GM12878 (cell line): ENCODE measurements around the gene MPRIP. TPM values are rescaled to one million over a fixed set of nuclear protein-coding genes. Genes with fewer than 3 reads are reported as not detected.

ENCODE experiments used
- ATAC-seq: fragments of 200-7000 bp; cut with Tn5 transposase; 3 replicates; pipeline ENCODE4 v1.9.1; 2020; ENCODE audit warnings: mild to moderate bottlenecking, moderate library complexity
- BruUV-seq: library from RNA; stranded (reverse); fragments of 400-500 nt; replicated peaks from 2 replicates; lab custom pipeline; 2021; lab: Mats Ljungman, UMichigan
- CTCF ChIA-PET: fragments of 300-600 bp; sonication (Branson Sonifier 250); formaldehyde crosslinking; extraction: SDS; loops from one replicate; lab custom pipeline; 2021; ENCODE audit warnings: inconsistent platforms; lab: Yijun Ruan, JAX
- POLR2A ChIA-PET: fragments of 350-600 bp; formaldehyde crosslinking; extraction: SDS; loops from one replicate; lab custom pipeline; 2021; ENCODE audit warnings: inconsistent platforms; lab: Charles Lee
- RAD21 ChIA-PET: fragments of 300-600 bp; sonication (Branson Sonifier 250); formaldehyde crosslinking; loops from one replicate; lab custom pipeline; 2023; ENCODE audit warnings: antibody characterized with exemption; ENCODE audit not compliant: unreplicated experiment; lab: Charles Lee
- SMC1A ChIA-PET: fragments of 300-600 bp; sonication (Branson Sonifier 250); formaldehyde crosslinking; loops from one replicate; lab custom pipeline; 2023; ENCODE audit not compliant: unreplicated experiment, uncharacterized antibody; lab: Charles Lee
- DNase-seq: peaks from one replicate; pipeline ENCODE4 v3.0.0-alpha.2; 2011; ENCODE audit warnings: low read depth, low spot score
- FAIRE-seq: peaks from 3 replicates; lab custom pipeline; 2011; peaks lifted over from hg19 to GRCh38; lab: Jason Lieb, UNC
- H2AFZ ChIP-seq: 2 replicates; pipeline ENCODE4 v1.6.0; 2011; ENCODE audit warnings: low read depth, low read length, control low read depth; ENCODE audit not compliant: control insufficient read depth
- H3K27ac ChIP-seq: 2 replicates; pipeline ENCODE4 v1.5.1; 2011; ENCODE audit warnings: control low read depth; ENCODE audit not compliant: control insufficient read depth, insufficient read depth
- H3K27me3 ChIP-seq, 2 experiments: replicated peaks in 1 of 2; 2 replicates each; pipeline versions ENCODE4 v1.6.0 to v1.6.1; 2011; ENCODE audit warnings: low read length in 1 of 2; ENCODE audit not compliant: control insufficient read depth in 2 of 2, insufficient read depth in 2 of 2
- H3K36me3 ChIP-seq, 2 experiments: 2 replicates each; pipeline ENCODE4 v1.5.1; 2011; ENCODE audit warnings: low read length in 1 of 2; ENCODE audit not compliant: control insufficient read depth in 2 of 2, insufficient read depth in 2 of 2
- H3K4me1 ChIP-seq: 2 replicates; pipeline ENCODE4 v1.6.1; 2011; ENCODE audit warnings: mild to moderate bottlenecking, low read length, moderate library complexity, mixed read lengths; ENCODE audit not compliant: control insufficient read depth, insufficient read depth
- H3K4me2 ChIP-seq: 2 replicates; pipeline ENCODE4 v1.6.0; 2011; ENCODE audit warnings: control low read depth; ENCODE audit not compliant: control insufficient read depth, insufficient read depth
- H3K4me3 ChIP-seq: fragments of 200-600 bp; sonication (generic); 2 replicates; pipeline ENCODE4 v1.5.1; 2016
- H3K79me2 ChIP-seq: 2 replicates; pipeline ENCODE4 v1.6.0; 2011; ENCODE audit warnings: low read length; ENCODE audit not compliant: control insufficient read depth, insufficient read depth
- H3K9ac ChIP-seq: 2 replicates; pipeline ENCODE4 v1.8.0; 2011; ENCODE audit warnings: low read length, control low read depth, mixed read lengths; ENCODE audit not compliant: control insufficient read depth, insufficient read depth
- H3K9me3 ChIP-seq: replicated peaks from 3 replicates; pipeline ENCODE4 v1.5.1; 2011; ENCODE audit warnings: mild to moderate bottlenecking, low read length; ENCODE audit not compliant: control insufficient read depth, insufficient read depth
- H4K20me1 ChIP-seq: 2 replicates; pipeline ENCODE4 v1.6.0; 2011; ENCODE audit not compliant: control insufficient read depth, insufficient read depth
- EZH2 ChIP-seq: IDR thresholded peaks from 2 replicates; pipeline ENCODE4 v1.6.1; 2012; ENCODE audit warnings: low read depth, mild to moderate bottlenecking, control low read depth, inconsistent platforms, low read length, borderline replicate concordance; ENCODE audit not compliant: control insufficient read depth
- HDAC2 ChIP-seq: fragments of 200-600 bp; sonication (generic); IDR thresholded peaks from 2 replicates; pipeline ENCODE4 v1.6.1; 2017
- JUNB ChIP-seq: IDR thresholded peaks from 2 replicates; pipeline ENCODE4 v1.6.1; 2016; ENCODE audit warnings: antibody characterized with exemption, mild to moderate bottlenecking
- NBN ChIP-seq: fragments of 450-650 bp; IDR thresholded peaks from 2 replicates; pipeline ENCODE4 v1.6.1; 2016
- PAX8 ChIP-seq: fragments of 450-650 bp; IDR thresholded peaks from 2 replicates; pipeline ENCODE4 v1.6.1; 2017; ENCODE audit warnings: mild to moderate bottlenecking, moderate library complexity
- POU2F2 ChIP-seq: IDR thresholded peaks from 3 replicates; pipeline ENCODE4 v1.6.1; 2011; ENCODE audit warnings: low read depth, mild to moderate bottlenecking, low read length, borderline replicate concordance
- SIX5 ChIP-seq: IDR thresholded peaks from 2 replicates; pipeline ENCODE4 v1.6.1; 2011; ENCODE audit warnings: mild to moderate bottlenecking, low read depth, low read length, moderate library complexity; ENCODE audit not compliant: severe bottlenecking
- ZZZ3 ChIP-seq: IDR thresholded peaks from 2 replicates; pipeline ENCODE4 v1.6.1; 2011; ENCODE audit warnings: low read depth; ENCODE audit not compliant: control insufficient read depth, insufficient read length
- WGBS: methylation state at CpG from one replicate; pipeline ENCODE4 v1.1.6; 2016; ENCODE audit warnings: low lambda C conversion rate; ENCODE audit not compliant: insufficient replicate concordance, insufficient coverage; ENCODE audit errors: missing lambda C conversion rate; 5-methylcytosine and 5-hydroxymethylcytosine counted together
- in situ Hi-C: fragments of 300-500 bp; cut with MboI; formaldehyde crosslinking; loops from 9 replicates; pipeline ENCODE4 v1.14.3; 2018; ENCODE audit warnings: mixed read lengths
- intact Hi-C: fragments of 100-400 bp; cut with micrococcal nuclease; formaldehyde crosslinking; loops from one replicate; pipeline ENCODE4 v1.14.2; 2022; ENCODE audit not compliant: unreplicated experiment
- polyA plus RNA-seq, 11 experiments: library from polyadenylated mRNA; depleted of rRNA in 4 of 11; unstranded in 6 of 11; stranded (reverse) in 5 of 11; fragments of >200 nt; fragmentation: Nextera tagmentation in 4 of 11; fragmentation: Illumina TruSeq in 1 of 11; extraction: Ambion mirVana in 4 of 11; extraction: Trizol in 1 of 11; gene quantifications; 1 replicate in 1 of 11; 2 replicates in 10 of 11; pipeline versions ENCODE4 v1.2.1 to v1.2.3, GENCODE V29; 2011 to 2016; ENCODE audit warnings: inconsistent platforms in 2 of 11, missing spikeins in 2 of 11, low read depth in 1 of 11
- total RNA-seq, 4 experiments: library from RNA; depleted of rRNA in 3 of 4; stranded (reverse); fragments of >200 nt in 3 of 4; fragmentation: Illumina TruSeq in 1 of 4; extraction: Trizol in 1 of 4; gene quantifications; 2 replicates each; pipeline versions ENCODE4 v1.2.1 to v1.2.3, GENCODE V29; 2013 to 2021
- TF ChIP-seq, protein P1 (sequence below): IDR thresholded peaks from 2 replicates; pipeline ENCODE4 v1.6.1; 2011; ENCODE audit warnings: mild to moderate bottlenecking, low read depth, low read length, moderate library complexity; ENCODE audit not compliant: insufficient replicate concordance
- TF ChIP-seq, protein P2 (sequence below): fragments of 450-650 bp; IDR thresholded peaks from 2 replicates; pipeline ENCODE4 v1.6.1; 2017; ENCODE audit warnings: borderline replicate concordance
- TF ChIP-seq, protein P3 (sequence below): fragments of 150-350 bp; IDR thresholded peaks from 2 replicates; pipeline ENCODE4 v1.6.1; 2016; ENCODE audit warnings: low read depth, low read length

The MPRIP gene
- total and polyA plus RNA-seq, 10 of the 15 experiments (the other 5 are each of a cell fraction or from before 2014, with no cell fraction given) = 16.5 to 168 (median 71.7) TPM

DNA sequence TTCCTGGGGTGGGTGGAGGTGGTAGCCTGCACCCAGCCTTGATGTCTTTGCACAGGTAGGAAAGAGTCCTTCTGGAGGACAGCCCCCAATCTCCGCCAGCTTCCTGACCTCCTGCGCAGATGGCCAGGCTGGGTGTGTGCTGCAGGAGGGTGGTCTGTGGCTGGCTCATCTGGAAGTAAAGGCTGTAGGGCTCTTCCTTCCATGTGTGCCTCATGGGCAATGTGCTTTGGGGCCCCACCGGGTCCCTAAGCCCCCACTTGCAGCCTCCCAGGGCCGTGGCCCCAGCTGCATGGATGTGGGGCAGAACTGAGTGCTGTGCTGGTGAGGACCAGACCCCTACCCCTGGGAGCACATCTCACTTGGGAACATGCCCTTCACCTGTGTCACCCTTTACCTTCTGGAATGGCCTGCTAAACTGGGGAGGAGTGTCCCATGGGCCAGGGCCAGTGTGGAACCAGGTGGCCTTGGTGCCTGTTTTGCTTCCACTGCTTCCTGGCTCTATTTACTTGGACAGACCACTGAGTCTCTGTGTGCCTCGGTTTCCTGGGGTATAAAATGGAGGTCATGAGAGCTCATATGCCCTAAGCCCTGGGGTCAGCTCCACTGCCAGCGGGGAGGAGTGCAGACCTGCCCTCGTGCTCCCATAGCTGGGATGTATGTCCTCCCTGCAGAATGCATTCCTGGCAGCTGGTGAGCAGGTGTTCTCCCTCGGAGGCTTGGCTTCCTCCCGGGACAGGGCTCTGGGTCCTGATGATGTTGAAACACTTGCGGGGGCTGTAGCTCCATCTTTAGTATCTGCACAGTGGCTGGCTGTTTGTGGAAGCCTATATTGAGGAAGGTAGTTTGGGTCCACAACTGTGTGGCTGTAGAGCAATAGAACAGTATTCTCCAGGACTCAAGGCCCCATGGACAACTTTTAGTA lies 18.0 kb downstream of the MPRIP start:
- 95% methylated on average over 10 of the region's 10 CpGs for WGBS
- FAIRE-seq = no peak
- in situ Hi-C loops = no loop called here
- Histone ChIP-seq H3K4me1 (no peaks in the 10 kb centered on the region), H4K20me1 (peaks cover 4% of the 10 kb centered on the region), H3K27ac (no peak overlapping the region), H3K4me2 (no peak overlapping the region), H3K9me3 (no peaks in the 10 kb centered on the region), H3K9ac (no peak overlapping the region), H3K4me3 (no peak overlapping the region), H3K79me2 (peaks cover 18% of the 10 kb centered on the region), H3K36me3 (peaks cover 6% of the 10 kb centered on the region in 2 experiments; a peak in 3 of 4 replicates), H2AFZ (no peak overlapping the region), H3K27me3 (no peaks in the 10 kb centered on the region)
- TF ChIP-seq, protein P1, sequence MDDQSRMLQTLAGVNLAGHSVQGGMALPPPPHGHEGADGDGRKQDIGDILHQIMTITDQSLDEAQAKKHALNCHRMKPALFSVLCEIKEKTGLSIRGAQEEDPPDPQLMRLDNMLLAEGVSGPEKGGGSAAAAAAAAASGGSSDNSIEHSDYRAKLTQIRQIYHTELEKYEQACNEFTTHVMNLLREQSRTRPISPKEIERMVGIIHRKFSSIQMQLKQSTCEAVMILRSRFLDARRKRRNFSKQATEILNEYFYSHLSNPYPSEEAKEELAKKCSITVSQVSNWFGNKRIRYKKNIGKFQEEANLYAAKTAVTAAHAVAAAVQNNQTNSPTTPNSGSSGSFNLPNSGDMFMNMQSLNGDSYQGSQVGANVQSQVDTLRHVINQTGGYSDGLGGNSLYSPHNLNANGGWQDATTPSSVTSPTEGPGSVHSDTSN = no peak
- TF ChIP-seq EZH2 = no peak
- no peak for TF ChIP-seq POU2F2
- TF ChIP-seq, protein P2, sequence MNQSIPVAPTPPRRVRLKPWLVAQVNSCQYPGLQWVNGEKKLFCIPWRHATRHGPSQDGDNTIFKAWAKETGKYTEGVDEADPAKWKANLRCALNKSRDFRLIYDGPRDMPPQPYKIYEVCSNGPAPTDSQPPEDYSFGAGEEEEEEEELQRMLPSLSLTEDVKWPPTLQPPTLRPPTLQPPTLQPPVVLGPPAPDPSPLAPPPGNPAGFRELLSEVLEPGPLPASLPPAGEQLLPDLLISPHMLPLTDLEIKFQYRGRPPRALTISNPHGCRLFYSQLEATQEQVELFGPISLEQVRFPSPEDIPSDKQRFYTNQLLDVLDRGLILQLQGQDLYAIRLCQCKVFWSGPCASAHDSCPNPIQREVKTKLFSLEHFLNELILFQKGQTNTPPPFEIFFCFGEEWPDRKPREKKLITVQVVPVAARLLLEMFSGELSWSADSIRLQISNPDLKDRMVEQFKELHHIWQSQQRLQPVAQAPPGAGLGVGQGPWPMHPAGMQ = no peak
- TF ChIP-seq JUNB = no peak
- no peak for TF ChIP-seq ZZZ3
- no peak for TF ChIP-seq SIX5
- no peak for TF ChIP-seq PAX8
- no peak for TF ChIP-seq HDAC2
- no peak for TF ChIP-seq NBN
- TF ChIP-seq, protein P3, sequence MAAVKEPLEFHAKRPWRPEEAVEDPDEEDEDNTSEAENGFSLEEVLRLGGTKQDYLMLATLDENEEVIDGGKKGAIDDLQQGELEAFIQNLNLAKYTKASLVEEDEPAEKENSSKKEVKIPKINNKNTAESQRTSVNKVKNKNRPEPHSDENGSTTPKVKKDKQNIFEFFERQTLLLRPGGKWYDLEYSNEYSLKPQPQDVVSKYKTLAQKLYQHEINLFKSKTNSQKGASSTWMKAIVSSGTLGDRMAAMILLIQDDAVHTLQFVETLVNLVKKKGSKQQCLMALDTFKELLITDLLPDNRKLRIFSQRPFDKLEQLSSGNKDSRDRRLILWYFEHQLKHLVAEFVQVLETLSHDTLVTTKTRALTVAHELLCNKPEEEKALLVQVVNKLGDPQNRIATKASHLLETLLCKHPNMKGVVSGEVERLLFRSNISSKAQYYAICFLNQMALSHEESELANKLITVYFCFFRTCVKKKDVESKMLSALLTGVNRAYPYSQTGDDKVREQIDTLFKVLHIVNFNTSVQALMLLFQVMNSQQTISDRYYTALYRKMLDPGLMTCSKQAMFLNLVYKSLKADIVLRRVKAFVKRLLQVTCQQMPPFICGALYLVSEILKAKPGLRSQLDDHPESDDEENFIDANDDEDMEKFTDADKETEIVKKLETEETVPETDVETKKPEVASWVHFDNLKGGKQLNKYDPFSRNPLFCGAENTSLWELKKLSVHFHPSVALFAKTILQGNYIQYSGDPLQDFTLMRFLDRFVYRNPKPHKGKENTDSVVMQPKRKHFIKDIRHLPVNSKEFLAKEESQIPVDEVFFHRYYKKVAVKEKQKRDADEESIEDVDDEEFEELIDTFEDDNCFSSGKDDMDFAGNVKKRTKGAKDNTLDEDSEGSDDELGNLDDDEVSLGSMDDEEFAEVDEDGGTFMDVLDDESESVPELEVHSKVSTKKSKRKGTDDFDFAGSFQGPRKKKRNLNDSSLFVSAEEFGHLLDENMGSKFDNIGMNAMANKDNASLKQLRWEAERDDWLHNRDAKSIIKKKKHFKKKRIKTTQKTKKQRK = no peak
- ChIA-PET RAD21 (no interaction called here), CTCF (no interaction called here), POLR2A (no interaction called here), SMC1A (no interaction called here)
- ATAC-seq = no peak
- intact Hi-C loops = no loop called here
- BruUV-seq = no TSS peak
- no peak for DNase-seq
